ENCODE data around the gene HACL1.
"Not testable (repeated sequence)": the region's sequence is repeated elsewhere in the genome, so short reads cannot be mapped to it uniquely, and the experiment has no call there.

DNA sequence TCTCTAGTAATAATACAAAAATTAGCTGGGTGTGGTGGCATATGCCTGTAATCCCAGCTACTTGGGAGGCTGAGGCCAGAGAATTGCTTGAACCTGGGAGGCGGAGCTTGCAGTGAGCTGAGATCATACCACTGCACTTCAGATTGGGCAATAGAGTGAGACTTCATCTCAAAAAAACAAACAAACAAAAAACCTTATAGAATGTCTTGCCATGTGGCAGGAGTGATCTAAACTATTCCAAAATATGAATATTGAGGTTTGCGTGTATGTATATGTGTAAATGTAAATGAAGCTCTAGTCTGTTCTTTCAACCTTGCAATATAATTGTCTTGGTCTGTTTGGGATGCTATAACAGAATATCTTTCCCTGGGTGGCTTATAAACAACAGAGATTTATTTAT, 68.8 kb downstream of the HACL1 start:
- TF ChIP-seq YY1 (IDR thresholded peaks at IDR 0.05; ENCODE audit: insufficient read depth, insufficient read length); ZNF274 (IDR thresholded peaks at IDR 0.05; ENCODE audit: low read depth, low read length); SUZ12 (IDR thresholded peaks at IDR 0.05; ENCODE audit: extremely low read depth, insufficient read depth, insufficient read length): not testable (repeated sequence)

Measured in NT2/D1 (cell line).